Osteoblast (primary cell): ENCODE results near the gene SH2D5. TPM values are rescaled to one million over a fixed set of nuclear protein-coding genes. Genes with fewer than 3 reads are reported as not detected.

ENCODE experiments used
- DNase-seq: peaks from one replicate; pipeline ENCODE4 v3.0.0; 2011; ENCODE audit warnings: low spot score, mixed read lengths; ENCODE audit not compliant: insufficient read length; ENCODE audit errors: missing footprints
- H2AFZ ChIP-seq: 2 replicates; pipeline ENCODE4 v1.6.0; 2011; ENCODE audit warnings: mild to moderate bottlenecking, low read length
- H3K27ac ChIP-seq: 2 replicates; pipeline ENCODE4 v1.5.1; 2011; ENCODE audit warnings: mild to moderate bottlenecking, low read depth, low read length, moderate library complexity
- H3K27me3 ChIP-seq: 2 replicates; pipeline ENCODE4 v1.6.0; 2012; ENCODE audit warnings: mild to moderate bottlenecking, control low read depth, inconsistent platforms, low read length, moderate library complexity; ENCODE audit not compliant: insufficient read depth
- H3K36me3 ChIP-seq: 2 replicates; pipeline ENCODE4 v1.5.1; 2011; ENCODE audit warnings: mild to moderate bottlenecking, low read length, control low read depth, moderate library complexity; ENCODE audit not compliant: insufficient read depth
- H3K4me1 ChIP-seq: 2 replicates; pipeline ENCODE4 v1.5.1; 2011; ENCODE audit warnings: mild to moderate bottlenecking, low read length, control low read depth, moderate library complexity; ENCODE audit not compliant: insufficient read depth
- H3K4me2 ChIP-seq: 2 replicates; pipeline ENCODE4 v1.6.0; 2011; ENCODE audit warnings: mild to moderate bottlenecking, low read length; ENCODE audit not compliant: insufficient read depth
- H3K4me3 ChIP-seq: fragments of 200-600 bp; sonication (generic); 3 replicates; pipeline ENCODE4 v1.5.1; 2012; ENCODE audit warnings: mild to moderate bottlenecking, low read length, inconsistent platforms; ENCODE audit not compliant: insufficient read depth
- H3K79me2 ChIP-seq: 2 replicates; pipeline ENCODE4 v1.6.0; 2012; ENCODE audit warnings: mild to moderate bottlenecking, low read length, control low read depth, inconsistent platforms; ENCODE audit not compliant: insufficient read depth
- H3K9me3 ChIP-seq: 2 replicates; pipeline ENCODE4 v1.5.1; 2011; ENCODE audit warnings: low read depth, low read length, control low read depth
- H4K20me1 ChIP-seq: 2 replicates; pipeline ENCODE4 v1.6.0; 2012; ENCODE audit warnings: mild to moderate bottlenecking, low read length, control low read depth; ENCODE audit not compliant: insufficient read depth
- CTCF ChIP-seq: IDR thresholded peaks from 2 replicates; pipeline ENCODE4 v1.5.1; 2011; ENCODE audit warnings: mild to moderate bottlenecking, low read depth, low read length, moderate library complexity; ENCODE audit errors: extremely low read depth
- total RNA-seq: library from RNA; depleted of rRNA; stranded (reverse); fragments of >200 nt; gene quantifications from 2 replicates; pipeline ENCODE4 v1.2.3, GENCODE V29; 2012

The SH2D5 gene
- total RNA-seq, 1 donor = 1.4 TPM

GRCh38 chr1:20704390-20705202, 27.9 kb downstream of the SH2D5 start:
- no peaks in the 10 kb centered on the region for H3K79me2 ChIP-seq
- no peak overlapping the region for H3K27ac ChIP-seq
- no peaks in the 10 kb centered on the region for H3K36me3 ChIP-seq
- H4K20me1 ChIP-seq = no peaks in the 10 kb centered on the region
- no peak for TF ChIP-seq CTCF
- DNase-seq = peak; percentile 30
- H3K9me3 ChIP-seq = no peaks in the 10 kb centered on the region
- no peak overlapping the region for H3K4me3 ChIP-seq
- no peaks in the 10 kb centered on the region for H3K27me3 ChIP-seq
- no peak overlapping the region for H2AFZ ChIP-seq
- no peak overlapping the region for H3K4me2 ChIP-seq
- H3K4me1 ChIP-seq = no peaks in the 10 kb centered on the region

- H3K27me3 ChIP-seq = no peaks in the 10 kb centered on the region
- no peak overlapping the region for H3K4me2 ChIP-seq
- no peaks in the 10 kb centered on the region for H3K9me3 ChIP-seq
- no peaks in the 10 kb centered on the region for H3K79me2 ChIP-seq
- DNase-seq = peak; percentile 23
- no peak for TF ChIP-seq CTCF
- H4K20me1 ChIP-seq = no peaks in the 10 kb centered on the region
- no peak overlapping the region for H2AFZ ChIP-seq
- no peak overlapping the region for H3K4me3 ChIP-seq
- H3K27ac ChIP-seq = no peak overlapping the region
- H3K4me1 ChIP-seq = peaks cover 7% of the 10 kb centered on the region
- H3K36me3 ChIP-seq = no peaks in the 10 kb centered on the region
Measured at GRCh38 chr1:20703124-20703756, 29.3 kb downstream of the SH2D5 start.

- no peaks in the 10 kb centered on the region for H3K27me3 ChIP-seq
- TF ChIP-seq CTCF = peak; percentile 56
- DNase-seq = peak; percentile 87
Measured at GRCh38 chr1:20702416-20702815, 30.1 kb downstream of the SH2D5 start.

GRCh38 chr1:20701847-20702246, 30.7 kb downstream of the SH2D5 start:
- Histone ChIP-seq H4K20me1 (no peaks in the 10 kb centered on the region), H2AFZ (no peak overlapping the region), H3K79me2 (no peaks in the 10 kb centered on the region), H3K27me3 (no peaks in the 10 kb centered on the region), H3K9me3 (no peaks in the 10 kb centered on the region), H3K27ac (no peak overlapping the region), H3K4me2 (no peak overlapping the region), H3K4me1 (peaks cover 14% of the 10 kb centered on the region), H3K36me3 (no peaks in the 10 kb centered on the region), H3K4me3 (no peak overlapping the region)
- peak; percentile 25 for DNase-seq
- no peak for TF ChIP-seq CTCF

More at GRCh38 chr1:20702416-20702815, 30.1 kb downstream of the SH2D5 start:
- Histone ChIP-seq H3K4me1 (peaks cover 11% of the 10 kb centered on the region), H4K20me1 (no peaks in the 10 kb centered on the region), H3K4me3 (no peak overlapping the region), H3K4me2 (no peak overlapping the region), H3K36me3 (no peaks in the 10 kb centered on the region), H3K79me2 (no peaks in the 10 kb centered on the region), H3K27ac (no peak overlapping the region), H3K9me3 (no peaks in the 10 kb centered on the region), H2AFZ (no peak overlapping the region)
